ENCODE measurements around the gene GRM1.

Gene GRM1

DNA sequence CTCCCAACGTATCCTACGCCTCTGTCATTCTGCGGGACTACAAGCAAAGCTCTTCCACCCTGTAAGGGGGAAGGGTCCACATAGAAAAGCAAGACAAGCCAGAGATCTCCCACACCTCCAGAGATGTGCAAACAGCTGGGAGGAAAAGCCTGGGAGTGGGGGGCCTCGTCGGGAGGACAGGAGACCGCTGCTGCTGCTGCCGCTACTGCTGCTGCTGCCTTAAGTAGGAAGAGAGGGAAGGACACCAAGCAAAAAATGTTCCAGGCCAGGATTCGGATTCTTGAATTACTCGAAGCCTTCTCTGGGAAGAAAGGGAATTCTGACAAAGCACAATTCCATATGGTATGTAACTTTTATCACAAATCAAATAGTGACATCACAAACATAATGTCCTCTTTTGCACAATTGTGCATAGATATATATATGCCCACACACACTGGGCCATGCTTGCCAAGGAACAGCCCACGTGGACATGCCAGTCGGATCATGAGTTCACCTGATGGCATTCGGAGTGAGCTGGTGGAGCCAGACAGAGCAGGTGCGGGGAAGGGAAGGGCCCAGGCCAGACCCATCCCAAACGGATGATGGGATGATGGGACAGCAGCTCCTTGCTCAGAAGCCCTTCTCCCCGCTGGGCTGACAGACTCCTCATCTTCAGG lies 406.0 kb downstream of the GRM1 start:
- H3K4me3 ChIP-seq (ENCODE audit: low read depth, low read length) = peak overlapping the region; percentile 40

GRCh38 chr6:146441907-146442306 lies 413.0 kb downstream of the GRM1 start:
- H3K4me3 ChIP-seq (ENCODE audit: low read depth, low read length) = no peak overlapping the region
- no peak for TF ChIP-seq CTCF (IDR thresholded peaks at IDR 0.05; ENCODE audit: low read depth, low read length)

More for the DNA sequence above, 406.0 kb downstream of the GRM1 start:
- no peak for TF ChIP-seq CTCF (IDR thresholded peaks at IDR 0.05; ENCODE audit: low read depth, low read length)

DNA sequence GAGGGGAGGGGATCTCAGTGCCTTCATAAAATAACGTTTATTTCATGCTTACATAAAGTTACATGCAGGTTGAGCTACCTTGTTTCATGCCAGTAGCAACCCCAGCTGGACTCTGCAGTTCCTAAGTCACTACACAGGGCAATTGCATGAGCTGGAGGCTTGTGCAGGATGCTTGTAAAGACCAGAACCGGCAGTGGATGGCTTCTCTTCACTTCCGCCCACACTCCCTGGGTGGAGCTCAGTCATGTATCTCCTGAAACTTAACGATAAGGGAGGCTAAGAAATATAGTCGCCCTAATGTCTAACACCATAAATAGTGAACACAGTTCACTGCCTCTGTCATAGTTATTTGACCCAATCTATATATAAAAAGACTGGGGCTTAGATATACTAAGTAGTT lies 415.3 kb downstream of the GRM1 start:
- H3K4me3 ChIP-seq (ENCODE audit: low read depth, low read length) = no peak overlapping the region
- TF ChIP-seq CTCF (IDR thresholded peaks at IDR 0.05; ENCODE audit: low read depth, low read length) = no peak

- H3K4me3 ChIP-seq (ENCODE audit: low read depth, low read length) = no peak overlapping the region
- no peak for TF ChIP-seq CTCF (IDR thresholded peaks at IDR 0.05; ENCODE audit: low read depth, low read length)
Observed at GRCh38 chr6:146445233-146445632, 416.4 kb downstream of the GRM1 start.

DNA sequence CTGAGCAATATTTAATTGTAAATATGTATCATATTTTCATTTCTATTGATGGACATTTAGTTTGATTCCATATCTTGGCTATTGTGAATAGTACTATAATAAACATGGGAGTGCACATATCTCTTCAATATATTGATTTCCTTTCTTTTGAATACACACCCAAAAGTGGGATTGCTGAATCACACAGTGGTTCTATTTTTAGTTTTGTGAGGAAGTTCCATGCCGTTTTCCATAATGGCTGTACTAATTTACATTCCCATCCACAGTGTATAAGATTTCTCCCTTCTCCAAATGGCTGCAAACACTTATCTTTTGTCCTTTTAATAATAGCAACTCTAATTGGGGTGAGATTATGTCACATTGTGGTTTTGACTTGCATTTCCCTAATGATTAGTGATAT lies 428.0 kb downstream of the GRM1 start:
- H3K4me3 ChIP-seq (ENCODE audit: low read depth, low read length) = no peak overlapping the region
- TF ChIP-seq CTCF (IDR thresholded peaks at IDR 0.05; ENCODE audit: low read depth, low read length) = no peak

DNA sequence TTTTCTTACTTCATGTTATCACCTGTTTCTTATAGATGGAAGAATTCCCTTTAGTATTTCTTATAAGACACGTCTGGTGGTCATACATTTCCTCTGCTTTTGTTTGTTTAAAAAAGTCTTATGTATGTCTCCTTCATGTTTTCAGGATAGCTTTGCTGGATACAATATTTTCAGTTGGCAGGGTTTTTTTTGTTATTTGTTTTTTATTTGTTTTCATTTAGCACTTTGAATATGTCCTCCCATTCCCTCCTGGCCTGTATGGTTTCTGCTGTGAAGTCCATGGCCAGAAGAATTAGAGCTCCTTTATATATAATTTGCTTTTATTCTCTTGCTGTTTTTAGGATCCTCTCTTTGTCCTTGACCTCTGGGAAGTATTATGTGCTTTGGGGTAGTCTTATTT lies 432.1 kb downstream of the GRM1 start:
- H3K4me3 ChIP-seq (ENCODE audit: low read depth, low read length) = no peak overlapping the region
- TF ChIP-seq CTCF (IDR thresholded peaks at IDR 0.05; ENCODE audit: low read depth, low read length) = no peak

GRCh38 chr6:146470091-146470770 lies 441.4 kb downstream of the GRM1 start:
- H3K4me3 ChIP-seq (ENCODE audit: low read depth, low read length) = no peak overlapping the region
- TF ChIP-seq CTCF (IDR thresholded peaks at IDR 0.05; ENCODE audit: low read depth, low read length) = no peak
